Measurements from ENCODE around the gene MMP12. TPM values are rescaled to one million over a fixed set of nuclear protein-coding genes. Genes with fewer than 3 reads are reported as not detected.

Gene MMP12
- total RNA-seq: 10 to 100 TPM in 1 of 3 donors, 1 to 10 TPM in 2; 2.7 to 17.5 (median 5.4) TPM
- long read RNA-seq, donor 1, transcript MMP12-201 (10 exons, 1,874 nt): major isoform, 7 of 7 reads
- long read RNA-seq, donor 1, partial matches to known transcripts: 0 of 7 reads
- long read RNA-seq, donor 1, other reads (novel, unspliced or antisense): 0 of 7 reads
- long read RNA-seq, donor 2, transcript MMP12-201 (10 exons, 1,874 nt): major isoform, 9 of 10 reads
- long read RNA-seq, donor 2, partial matches to known transcripts: 0 of 10 reads
- long read RNA-seq, donor 2, other reads (novel, unspliced or antisense): 1 of 10 reads

DNA sequence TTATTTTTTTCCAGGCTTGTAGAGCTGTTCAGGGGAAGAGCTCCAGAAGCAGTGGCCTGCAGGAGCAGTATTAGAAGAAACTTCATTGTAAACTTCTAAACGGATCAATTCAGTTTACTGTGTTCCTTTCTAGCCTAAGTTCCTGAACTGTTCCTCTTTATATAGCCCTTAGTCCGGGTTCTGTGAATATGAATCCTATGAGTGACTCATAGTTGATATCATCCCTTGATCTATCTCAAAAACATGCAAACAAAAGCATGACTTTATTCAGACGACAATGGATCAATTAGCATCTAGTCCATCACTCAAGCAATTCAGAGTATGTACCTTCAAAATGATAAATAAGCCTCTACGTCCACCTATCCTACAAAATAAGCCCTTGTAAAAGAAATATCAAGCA is at the start of gene MMP12:
Gene MMP12, minus strand, starts transcription at position 131 of the 400 bp plus-strand sequence. Its CDS starts 45 bp downstream, at position 86.
- no peaks in the 10 kb centered on the region for H3K9me3 ChIP-seq
- no peak within 1 kb of the TSS for H3K4me3 ChIP-seq
- intact Hi-C loops (cut with DNase I, micrococcal nuclease): no loop called here
- no peaks in the 10 kb centered on the region for H3K4me1 ChIP-seq (ENCODE audit: low read depth)
- TF ChIP-seq, protein P1, sequence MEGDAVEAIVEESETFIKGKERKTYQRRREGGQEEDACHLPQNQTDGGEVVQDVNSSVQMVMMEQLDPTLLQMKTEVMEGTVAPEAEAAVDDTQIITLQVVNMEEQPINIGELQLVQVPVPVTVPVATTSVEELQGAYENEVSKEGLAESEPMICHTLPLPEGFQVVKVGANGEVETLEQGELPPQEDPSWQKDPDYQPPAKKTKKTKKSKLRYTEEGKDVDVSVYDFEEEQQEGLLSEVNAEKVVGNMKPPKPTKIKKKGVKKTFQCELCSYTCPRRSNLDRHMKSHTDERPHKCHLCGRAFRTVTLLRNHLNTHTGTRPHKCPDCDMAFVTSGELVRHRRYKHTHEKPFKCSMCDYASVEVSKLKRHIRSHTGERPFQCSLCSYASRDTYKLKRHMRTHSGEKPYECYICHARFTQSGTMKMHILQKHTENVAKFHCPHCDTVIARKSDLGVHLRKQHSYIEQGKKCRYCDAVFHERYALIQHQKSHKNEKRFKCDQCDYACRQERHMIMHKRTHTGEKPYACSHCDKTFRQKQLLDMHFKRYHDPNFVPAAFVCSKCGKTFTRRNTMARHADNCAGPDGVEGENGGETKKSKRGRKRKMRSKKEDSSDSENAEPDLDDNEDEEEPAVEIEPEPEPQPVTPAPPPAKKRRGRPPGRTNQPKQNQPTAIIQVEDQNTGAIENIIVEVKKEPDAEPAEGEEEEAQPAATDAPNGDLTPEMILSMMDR (IDR thresholded peaks at IDR 0.05): no peak
- ATAC-seq: no peak
- H3K36me3 ChIP-seq (ENCODE audit: low read depth): no peaks in the 10 kb centered on the region
- no peak for DNase-seq

DNA sequence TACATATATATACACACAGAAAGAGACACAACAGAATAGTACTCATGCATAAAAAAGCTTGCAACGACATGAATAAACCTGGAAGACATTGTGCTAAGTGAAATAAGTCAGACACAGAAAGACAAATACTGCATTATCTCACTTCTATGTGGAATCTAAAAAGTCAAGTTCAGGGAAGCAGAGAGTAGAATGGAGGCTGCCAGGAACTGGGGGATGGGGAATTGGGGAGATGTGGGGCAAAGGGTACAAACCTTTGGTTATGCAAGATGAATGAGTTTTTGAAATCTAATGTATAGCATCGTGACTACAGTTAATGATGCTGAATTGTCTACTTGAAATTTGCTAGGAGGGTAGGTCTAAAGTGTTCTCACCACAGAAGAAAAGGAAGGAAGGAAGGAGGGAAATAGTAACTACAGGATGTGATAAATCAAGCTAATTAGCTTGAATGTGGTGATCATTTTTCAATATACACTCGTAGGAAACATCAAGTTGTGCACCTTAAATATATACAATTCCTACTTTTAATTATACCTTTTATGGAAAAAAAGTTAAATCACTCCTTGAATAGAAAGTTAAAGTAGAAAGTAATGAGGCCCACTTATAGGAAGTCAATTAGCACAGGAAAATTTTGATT is 46.9 kb upstream of the MMP12 start:
- TF ChIP-seq, protein P1 (IDR thresholded peaks at IDR 0.05): no peak
- intact Hi-C loops (cut with DNase I, micrococcal nuclease): no loop called here
- no peak overlapping the region for H3K4me3 ChIP-seq
- no peaks in the 10 kb centered on the region for H3K4me1 ChIP-seq (ENCODE audit: low read depth)
- ATAC-seq: no peak
- H3K36me3 ChIP-seq (ENCODE audit: low read depth): no peaks in the 10 kb centered on the region
- no peaks in the 10 kb centered on the region for H3K9me3 ChIP-seq
- DNase-seq: no peak

DNA sequence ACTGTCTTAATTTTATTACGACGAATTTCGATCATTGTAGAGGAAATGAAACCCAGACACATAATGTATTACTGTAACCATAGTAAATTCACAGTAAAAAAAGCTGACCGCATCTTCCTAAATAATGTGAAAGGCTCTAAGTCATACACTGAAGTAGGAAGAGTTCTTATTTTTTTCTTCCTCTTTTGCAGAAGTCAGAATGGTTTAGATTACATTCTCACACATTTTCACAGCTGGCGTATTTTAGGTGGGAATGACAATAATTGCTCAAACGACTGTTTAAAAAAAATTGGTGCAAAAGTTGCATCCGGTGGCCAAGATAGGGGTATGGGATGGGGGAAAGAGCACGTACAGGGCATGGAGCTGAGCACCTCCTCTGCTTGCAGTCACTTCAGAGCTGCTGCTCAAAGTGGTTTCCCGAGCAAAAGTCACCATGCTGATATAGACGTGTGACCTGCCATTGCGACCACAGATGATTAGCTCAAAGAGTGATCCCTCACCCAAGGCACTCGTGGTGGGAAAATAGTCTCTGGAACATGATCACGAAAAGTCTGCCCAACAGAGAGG is 45.4 kb upstream of the MMP12 start:
- intact Hi-C loops (cut with DNase I, micrococcal nuclease): no loop called here
- TF ChIP-seq, protein P1 (IDR thresholded peaks at IDR 0.05): no peak
- ATAC-seq (peak; percentile 25), DNase-seq (no peak)
- Histone ChIP-seq H3K4me1 (ENCODE audit: low read depth) (no peaks in the 10 kb centered on the region), H3K9me3 (no peaks in the 10 kb centered on the region), H3K36me3 (ENCODE audit: low read depth) (no peaks in the 10 kb centered on the region), H3K4me3 (no peak overlapping the region)

DNA sequence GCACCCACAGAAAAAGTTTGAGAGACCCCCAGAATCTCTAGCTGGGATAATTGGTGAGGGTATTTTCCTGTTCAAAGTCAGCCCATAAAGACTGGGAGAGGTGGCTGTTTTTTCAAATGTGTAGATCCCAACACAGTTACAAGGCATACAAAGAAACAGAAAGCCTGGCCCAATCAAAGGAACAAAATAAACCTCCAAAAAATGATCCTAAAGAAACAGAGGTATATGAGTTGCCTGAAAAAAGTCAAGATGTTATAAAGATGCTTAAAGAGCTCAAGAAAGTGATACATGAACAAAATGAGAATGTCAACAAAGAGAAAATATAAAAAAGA is 40.2 kb upstream of the MMP12 start:
- no peak overlapping the region for H3K4me3 ChIP-seq
- no peaks in the 10 kb centered on the region for H3K36me3 ChIP-seq (ENCODE audit: low read depth)
- ATAC-seq (no peak), DNase-seq (no peak)
- TF ChIP-seq, protein P1 (IDR thresholded peaks at IDR 0.05): no peak
- H3K4me1 ChIP-seq (ENCODE audit: low read depth): no peaks in the 10 kb centered on the region
- no peaks in the 10 kb centered on the region for H3K9me3 ChIP-seq
- intact Hi-C loops (cut with DNase I, micrococcal nuclease): no loop called here

DNA sequence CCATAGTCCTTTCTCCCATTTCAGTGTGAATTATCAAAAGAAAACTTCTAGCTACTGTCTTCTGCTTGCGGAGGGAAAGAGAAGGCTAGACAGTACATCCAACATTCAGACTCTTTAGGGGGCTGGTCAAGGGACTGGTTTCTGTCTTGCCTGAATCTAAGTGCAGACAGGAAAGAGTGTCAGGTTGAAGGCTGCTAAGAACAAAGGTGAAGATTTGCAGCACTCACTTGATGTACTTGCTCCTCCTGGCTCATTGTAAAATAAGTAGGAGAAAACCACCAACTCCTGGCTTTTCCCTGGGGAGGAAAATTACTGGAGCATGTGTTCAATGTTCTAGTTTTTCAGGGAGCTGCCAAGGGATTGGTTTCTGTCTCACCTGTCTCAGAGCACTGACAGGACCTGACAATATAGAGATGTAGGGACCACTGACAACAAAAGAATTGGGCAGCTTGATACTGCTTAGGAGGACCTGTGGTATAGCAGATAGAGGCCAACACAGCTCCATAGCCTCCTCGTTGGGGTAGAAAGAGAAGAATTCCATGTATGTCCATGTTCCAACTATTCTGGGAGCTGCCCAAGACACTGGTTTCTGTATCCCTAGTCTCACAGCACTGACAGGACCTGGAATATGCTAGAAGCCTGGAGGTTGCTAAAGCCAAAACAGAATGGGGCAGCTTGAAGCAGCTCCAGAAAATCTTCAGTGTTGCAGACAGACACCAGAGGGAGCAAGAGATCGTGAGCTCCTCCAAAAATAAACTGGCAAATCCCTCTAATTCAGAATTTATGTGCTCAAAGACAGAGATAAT is 39.7 kb upstream of the MMP12 start:
- no peaks in the 10 kb centered on the region for H3K36me3 ChIP-seq (ENCODE audit: low read depth)
- no peaks in the 10 kb centered on the region for H3K4me1 ChIP-seq (ENCODE audit: low read depth)
- H3K9me3 ChIP-seq: no peaks in the 10 kb centered on the region
- ATAC-seq: peak; percentile 65
- no peak overlapping the region for H3K4me3 ChIP-seq
- intact Hi-C loops (cut with DNase I, micrococcal nuclease): no loop called here
- TF ChIP-seq, protein P1 (IDR thresholded peaks at IDR 0.05): peak; percentile 29
- DNase-seq: peak in 1 of 3 donors; percentile 53
